PC-9 (cell line): Measurements from ENCODE around the gene PTGDS. TPM values are rescaled to one million over a fixed set of nuclear protein-coding genes. Genes with fewer than 3 reads are reported as not detected.

Experiments
- BruUV-seq: library from RNA; stranded (reverse); fragments of 400-500 nt; replicated peaks from 2 replicates; lab custom pipeline; 2021; lab: Mats Ljungman, UMichigan
- CTCF ChIA-PET: fragments of 300-600 bp; sonication (Branson Sonifier 250); formaldehyde crosslinking; loops from one replicate; lab custom pipeline; 2022; ENCODE audit warnings: antibody characterized with exemption; lab: Charles Lee
- POLR2A ChIA-PET: fragments of 300-600 bp; sonication (Branson Sonifier 250); formaldehyde crosslinking; loops from one replicate; lab custom pipeline; 2022; ENCODE audit warnings: antibody characterized with exemption; ENCODE audit not compliant: unreplicated experiment; lab: Charles Lee
- DNase-seq, 2 experiments: peaks; one replicate each; pipeline versions ENCODE4 v3.0.0 to v3.0.0-alpha.2; 2015 to 2022; ENCODE audit warnings: mixed read lengths in 1 of 2
- H2AFZ ChIP-seq: fragments of 200-600 bp; sonication (generic); 2 replicates; pipeline ENCODE4 v1.8.1; 2017; ENCODE audit warnings: antibody characterized with exemption
- H3F3A ChIP-seq: fragments of 200-600 bp; sonication (generic); 2 replicates; pipeline ENCODE4 v1.8.1; 2017; ENCODE audit warnings: antibody characterized with exemption, mild to moderate bottlenecking, low read depth; ENCODE audit not compliant: insufficient read depth
- H3K27ac ChIP-seq: fragments of 200-600 bp; sonication (generic); 2 replicates; pipeline ENCODE4 v1.6.1; 2016; ENCODE audit warnings: mixed run types
- H3K27me3 ChIP-seq: fragments of 200-600 bp; sonication (generic); 2 replicates; pipeline ENCODE4 v1.6.1; 2016; ENCODE audit warnings: low read depth, mixed run types; ENCODE audit not compliant: insufficient read depth
- H3K36me3 ChIP-seq: fragments of 200-600 bp; sonication (generic); 2 replicates; pipeline ENCODE4 v1.6.1; 2016; ENCODE audit warnings: low read depth, mixed run types
- H3K4me1 ChIP-seq: fragments of 200-600 bp; sonication (generic); replicated peaks from 2 replicates; pipeline ENCODE4 v1.6.1; 2016; ENCODE audit warnings: mixed run types; ENCODE audit not compliant: insufficient read depth
- H3K4me2 ChIP-seq: fragments of 200-600 bp; sonication (generic); 2 replicates; pipeline ENCODE4 v1.6.1; 2017; ENCODE audit warnings: mixed run types
- H3K4me3 ChIP-seq: fragments of 200-600 bp; sonication (generic); 2 replicates; pipeline ENCODE4 v1.6.1; 2016; ENCODE audit warnings: mixed run types
- H3K79me2 ChIP-seq: fragments of 200-600 bp; sonication (generic); 2 replicates; pipeline ENCODE4 v1.6.1; 2017; ENCODE audit warnings: low read depth, mixed run types
- H3K9me2 ChIP-seq: fragments of 200-600 bp; sonication (generic); 2 replicates; pipeline ENCODE4 v1.8.1; 2017; ENCODE audit warnings: mild to moderate bottlenecking; ENCODE audit not compliant: insufficient read depth
- H3K9me3 ChIP-seq: fragments of 200-600 bp; sonication (generic); 2 replicates; pipeline ENCODE4 v1.8.1; 2016; ENCODE audit warnings: low read depth; ENCODE audit not compliant: insufficient read depth
- H4K20me1 ChIP-seq: fragments of 200-600 bp; sonication (generic); 2 replicates; pipeline ENCODE4 v1.8.1; 2017; ENCODE audit not compliant: insufficient read depth
- CTCF ChIP-seq: fragments of 200-600 bp; sonication (generic); conservative IDR thresholded peaks from 2 replicates; pipeline ENCODE4 v1.6.1; 2017; ENCODE audit warnings: mixed run types, antibody characterized with exemption, mild to moderate bottlenecking, moderate library complexity
- EZH2 ChIP-seq: fragments of 200-600 bp; sonication (generic); IDR thresholded peaks from 2 replicates; pipeline ENCODE4 v1.8.0; 2017; ENCODE audit warnings: antibody characterized with exemption, low read depth
- intact Hi-C: fragments of 100-400 bp; cut with micrococcal nuclease; formaldehyde crosslinking; loops from one replicate; pipeline ENCODE4 v1.10.0; 2022; ENCODE audit not compliant: unreplicated experiment
- total RNA-seq: library from RNA; stranded (reverse); gene quantifications from 2 replicates; pipeline ENCODE4 v1.2.3, GENCODE V29; 2021

The PTGDS gene
- total RNA-seq, 1 experiment from 2014 or later = 1.7 TPM

DNA sequence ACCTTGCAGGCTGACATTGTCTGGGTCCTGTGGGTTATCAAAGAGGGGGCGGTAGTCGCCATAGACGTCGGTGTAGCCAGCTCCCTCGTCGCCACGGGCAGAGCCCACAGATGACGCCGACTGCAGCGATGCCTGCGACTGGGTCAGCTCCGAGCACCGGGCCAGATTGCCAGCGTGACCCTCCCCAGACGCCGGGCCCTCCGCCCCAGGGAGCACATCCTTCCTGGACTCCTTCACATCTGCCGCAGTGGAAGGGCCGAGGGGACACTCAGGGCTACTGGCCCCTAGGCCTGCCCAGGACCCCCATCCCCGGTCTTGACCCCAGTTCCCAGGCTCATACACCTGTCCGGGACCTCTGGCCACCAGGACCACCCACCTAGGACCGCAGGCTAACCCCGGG lies 36.9 kb downstream of the PTGDS start:
- H3K27me3 ChIP-seq = no peaks in the 10 kb centered on the region
- no peaks in the 10 kb centered on the region for H3K9me3 ChIP-seq
- H3K27ac ChIP-seq = no peak overlapping the region
- no peaks in the 10 kb centered on the region for H3K9me2 ChIP-seq
- no peaks in the 10 kb centered on the region for H4K20me1 ChIP-seq
- POLR2A ChIA-PET = no interaction called here
- H3F3A ChIP-seq = no peaks in the 10 kb centered on the region
- H3K4me1 ChIP-seq = no peaks in the 10 kb centered on the region
- no peak overlapping the region for H3K4me2 ChIP-seq
- H3K79me2 ChIP-seq = no peaks in the 10 kb centered on the region
- no peak overlapping the region for H3K4me3 ChIP-seq
- no peak for DNase-seq
- no peak overlapping the region for H2AFZ ChIP-seq
- intact Hi-C loops = no loop called here
- BruUV-seq = no TSS peak
- TF ChIP-seq CTCF (no peak), EZH2 (no peak)
- CTCF ChIA-PET = interaction anchor here (0.7 kb wide), 1 partner anchor 167 kb away, joined by 4 read pairs; no protein-coding TSS in a partner anchor
- no peaks in the 10 kb centered on the region for H3K36me3 ChIP-seq

DNA sequence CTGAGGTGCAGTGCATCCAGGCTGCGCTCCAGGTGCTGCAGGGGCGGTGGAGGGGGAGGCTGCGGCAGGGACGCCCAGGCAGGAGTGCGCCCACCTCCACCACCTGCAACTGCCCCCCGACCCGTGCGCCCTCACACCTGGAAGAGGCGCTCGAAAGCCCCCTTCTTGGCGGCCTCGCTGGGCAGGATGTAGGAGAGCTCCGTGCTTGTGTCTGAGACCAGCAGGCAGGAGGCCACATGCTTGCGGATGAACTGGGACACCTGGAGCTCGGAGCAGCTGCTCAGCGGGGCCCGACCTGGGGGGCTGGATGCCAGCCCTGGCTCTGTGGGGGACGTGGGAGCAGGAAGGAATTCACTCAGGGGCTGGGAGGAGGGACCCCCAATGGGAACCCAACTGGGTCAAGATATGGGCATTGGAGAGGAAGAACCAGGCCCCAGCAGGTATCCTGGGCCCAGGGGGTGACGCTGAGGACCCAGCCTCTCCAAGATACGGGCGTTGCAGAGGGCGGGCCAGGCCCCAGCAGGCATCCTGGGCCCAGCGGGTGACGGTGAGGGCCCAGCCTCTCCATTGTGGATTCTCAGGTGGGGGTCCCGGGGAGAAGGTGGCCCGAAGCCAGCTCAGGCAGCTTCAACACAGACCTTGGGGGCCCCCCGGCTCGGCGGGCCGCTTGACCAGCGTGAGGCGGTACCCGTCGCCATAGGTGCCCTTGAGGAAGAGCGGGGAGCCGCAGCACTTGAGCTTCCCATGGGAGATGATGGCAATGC lies 37.7 kb downstream of the PTGDS start:
- H3F3A ChIP-seq = no peaks in the 10 kb centered on the region
- H3K4me2 ChIP-seq = no peak overlapping the region
- ChIA-PET CTCF (interaction anchor here (0.7 kb wide), 1 partner anchor 167 kb away, joined by 4 read pairs; no protein-coding TSS in a partner anchor), POLR2A (no interaction called here)
- no peak overlapping the region for H2AFZ ChIP-seq
- H4K20me1 ChIP-seq = no peaks in the 10 kb centered on the region
- no peak overlapping the region for H3K27ac ChIP-seq
- no peaks in the 10 kb centered on the region for H3K27me3 ChIP-seq
- no peaks in the 10 kb centered on the region for H3K36me3 ChIP-seq
- TF ChIP-seq CTCF = no peak
- TF ChIP-seq EZH2 = no peak
- no peak for DNase-seq
- H3K9me2 ChIP-seq = no peaks in the 10 kb centered on the region
- intact Hi-C loops = no loop called here
- no peaks in the 10 kb centered on the region for H3K9me3 ChIP-seq
- no peaks in the 10 kb centered on the region for H3K4me1 ChIP-seq
- no peaks in the 10 kb centered on the region for H3K79me2 ChIP-seq
- no TSS peak for BruUV-seq
- H3K4me3 ChIP-seq = no peak overlapping the region

GRCh38 chr9:137015540-137015930 lies 38.2 kb downstream of the PTGDS start:
- ChIA-PET POLR2A (no interaction called here), CTCF (no interaction called here)
- Histone ChIP-seq H3F3A (no peaks in the 10 kb centered on the region), H3K9me2 (no peaks in the 10 kb centered on the region), H3K27me3 (no peaks in the 10 kb centered on the region), H3K79me2 (no peaks in the 10 kb centered on the region), H3K27ac (no peak overlapping the region), H3K4me1 (no peaks in the 10 kb centered on the region), H2AFZ (no peak overlapping the region), H3K9me3 (no peaks in the 10 kb centered on the region), H4K20me1 (no peaks in the 10 kb centered on the region), H3K4me2 (no peak overlapping the region), H3K36me3 (no peaks in the 10 kb centered on the region), H3K4me3 (no peak overlapping the region)
- no TSS peak for BruUV-seq
- no peak for DNase-seq
- intact Hi-C loops = no loop called here
- TF ChIP-seq CTCF = no peak
- no peak for TF ChIP-seq EZH2
